Left forelimb (tissue), 1 donor: ENCODE results near the gene FBXL20.
A peak's percentile ranks its signal among the peaks of the same experiment; 100 is the strongest.

ENCODE experiments used
- DNase-seq: peaks from one replicate; pipeline ENCODE4 v3.0.0-alpha.2; 2018; ENCODE audit warnings: low spot score

The FBXL20 gene

DNA sequence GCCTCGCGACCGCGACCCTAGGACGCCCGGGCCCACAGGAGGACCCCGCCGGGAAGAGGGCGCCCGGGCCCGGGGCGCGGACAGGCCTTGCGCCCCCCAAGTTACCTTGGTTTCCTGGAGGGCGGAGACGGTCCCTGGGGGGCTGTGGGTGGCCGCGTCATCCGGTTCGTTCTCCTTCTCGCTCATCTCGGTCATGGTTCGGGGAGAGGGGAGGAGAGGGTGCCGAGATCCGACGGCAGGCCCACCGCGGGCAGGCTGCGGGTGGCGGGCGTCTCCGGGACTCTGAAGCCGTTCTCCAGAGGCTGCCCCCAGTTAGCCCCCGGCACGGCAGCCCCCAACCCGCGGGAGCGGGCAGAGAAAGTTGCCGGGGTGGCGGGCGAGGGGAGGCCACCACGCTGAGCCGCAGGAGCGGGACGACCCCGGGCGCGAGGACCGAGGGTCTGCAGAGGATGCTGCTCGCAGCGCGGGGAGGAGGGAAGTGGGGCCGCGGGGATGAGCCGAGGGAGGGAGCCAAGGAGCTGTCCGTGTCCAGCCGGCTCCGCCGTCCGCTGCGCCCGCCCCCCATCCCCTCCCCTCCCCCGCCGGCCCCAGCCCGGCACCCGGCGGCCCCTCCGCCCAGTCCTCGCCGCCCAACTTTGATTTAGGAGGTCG is 176.0 kb downstream of the FBXL20 start, which contains the start of gene STAC2:
STAC2 (minus strand) TSS at position 638 of the 651 bp plus-strand sequence; CDS start at position 195, 443 bp downstream.
- no peak for DNase-seq

DNA sequence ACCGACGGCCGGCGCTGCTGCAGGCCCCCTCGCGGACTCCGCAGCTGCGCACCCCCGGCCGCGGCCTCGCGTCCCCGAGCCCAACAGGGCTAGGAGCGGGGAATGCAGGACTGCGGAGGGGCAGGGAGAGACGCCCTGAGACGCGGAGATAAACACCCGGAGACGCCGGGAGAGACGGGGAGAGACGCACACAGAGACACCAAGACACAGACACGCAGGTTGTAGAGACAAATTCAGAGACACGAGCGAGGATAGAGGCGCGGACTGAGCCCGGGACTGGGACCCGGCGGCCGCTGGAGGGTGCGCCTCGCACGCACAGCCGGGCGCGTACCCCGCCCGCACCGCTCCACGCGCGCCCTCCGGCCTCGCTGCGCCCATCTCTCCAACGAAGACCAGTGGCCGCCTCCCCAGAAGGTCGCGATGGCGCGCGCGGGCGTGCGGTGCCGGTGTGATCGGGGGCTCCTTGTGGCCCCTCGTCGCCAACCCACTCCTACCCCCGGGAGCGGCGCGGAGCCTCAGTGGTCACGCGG is 176.6 kb downstream of the FBXL20 start:
- no peak for DNase-seq

GRCh38 chr17:39223907-39224777 is 177.3 kb downstream of the FBXL20 start:
- DNase-seq, result no peak

DNA sequence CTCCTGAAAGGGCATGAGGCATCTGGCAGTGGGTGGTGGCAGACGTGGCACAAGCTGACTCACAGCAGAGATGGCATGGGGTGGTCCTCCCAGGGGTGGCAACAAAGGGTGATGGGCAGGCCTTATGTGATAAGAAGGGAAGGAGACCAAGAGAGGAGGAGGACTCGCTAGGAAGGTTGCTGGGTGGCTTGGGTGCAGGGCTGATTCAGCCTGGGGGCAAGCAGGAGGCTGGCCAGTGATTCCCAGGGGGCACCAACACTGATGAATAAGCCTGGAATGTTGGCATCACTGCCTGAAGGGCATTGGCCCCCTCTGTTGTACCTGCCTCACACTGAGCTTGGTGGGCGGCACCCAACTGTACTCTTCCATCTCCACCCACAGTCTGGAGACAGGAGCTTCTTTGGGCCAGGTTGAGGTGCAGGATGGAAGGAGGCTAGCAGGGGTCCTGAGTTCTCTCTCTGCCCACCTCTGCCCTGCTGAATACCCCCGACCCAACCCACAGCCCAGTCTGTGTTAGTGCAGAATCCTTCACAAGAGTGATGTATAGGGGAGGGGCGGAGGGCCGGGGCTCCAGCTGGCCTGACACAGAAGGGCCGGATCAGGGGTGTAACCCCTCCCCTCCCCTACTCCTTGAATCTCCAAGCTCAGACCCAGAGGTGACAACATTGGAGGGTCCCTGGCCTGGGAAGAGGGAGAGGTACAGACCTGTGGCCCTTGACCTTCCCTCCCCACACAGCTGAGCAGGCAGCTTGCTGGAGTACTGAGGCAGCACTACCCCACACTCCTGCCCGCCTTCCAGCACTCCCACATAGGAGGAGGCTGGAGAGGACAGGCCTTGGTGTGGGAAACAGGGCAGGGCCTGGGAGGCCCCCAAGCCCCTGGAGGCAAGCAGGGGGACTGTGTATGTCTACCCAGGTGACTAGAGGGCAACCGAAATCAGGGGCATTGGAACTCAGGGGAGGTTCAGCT is 178.3 kb downstream of the FBXL20 start:
- DNase-seq, result no peak

GRCh38 chr17:39222151-39222550 is 179.3 kb downstream of the FBXL20 start:
- DNase-seq, result no peak

- DNase-seq, result no peak
Observed at GRCh38 chr17:39221572-39221971, 179.9 kb downstream of the FBXL20 start.

GRCh38 chr17:39219647-39220154 is 181.7 kb downstream of the FBXL20 start:
- DNase-seq, result no peak

DNA sequence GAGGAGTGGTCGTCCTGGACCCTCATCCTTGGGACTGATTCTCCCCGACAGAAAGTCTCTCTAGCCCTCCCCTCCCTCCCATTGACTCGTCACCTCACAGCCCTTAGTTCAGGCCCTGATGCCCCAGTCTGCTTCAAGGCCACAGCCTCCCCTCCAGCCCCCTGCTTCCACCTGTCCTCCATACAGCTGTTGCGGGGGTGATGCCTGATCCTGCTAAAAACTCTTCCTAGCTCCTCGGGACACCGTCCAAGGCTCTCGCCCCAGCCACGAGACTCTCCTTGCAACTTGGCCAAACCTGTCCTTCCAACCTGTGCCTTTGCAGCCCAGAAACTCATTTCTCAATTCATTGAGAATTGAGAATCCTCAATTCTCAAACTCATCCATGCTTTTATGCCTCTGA is 182.5 kb downstream of the FBXL20 start:
- no peak for DNase-seq

DNA sequence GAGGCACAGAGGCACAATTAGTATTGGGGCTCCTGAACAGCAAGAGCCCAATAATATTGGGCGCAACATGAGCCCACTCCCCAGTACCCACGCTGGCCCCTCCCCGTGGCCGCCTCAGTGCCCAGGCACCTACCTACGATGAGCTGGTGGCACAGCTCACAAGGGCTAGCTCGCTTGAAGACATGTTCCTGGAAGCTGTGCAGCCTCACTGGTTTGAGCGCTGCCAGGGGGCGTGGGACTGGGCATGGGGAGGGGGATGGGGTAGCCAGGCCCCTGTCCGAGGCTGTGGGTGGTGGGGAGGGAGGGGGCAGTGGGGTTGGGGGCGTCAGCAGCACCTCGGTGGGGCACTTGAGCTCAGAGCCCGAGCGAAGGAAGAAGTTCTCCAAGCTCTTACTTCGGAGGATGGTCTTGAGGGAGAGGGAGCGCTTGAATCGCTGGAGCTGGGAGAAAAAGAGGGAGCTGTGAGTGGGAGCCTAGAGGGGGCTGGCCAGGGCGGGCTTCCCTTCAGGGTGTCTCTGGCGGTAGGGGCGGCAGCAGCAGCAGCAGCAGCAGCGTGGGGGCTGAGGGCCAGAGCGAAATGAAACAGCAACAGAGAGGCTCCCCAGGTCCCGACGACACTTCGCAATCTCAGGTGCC is 183.6 kb downstream of the FBXL20 start:
- DNase-seq, result no peak

- no peak for DNase-seq
Observed at GRCh38 chr17:39213852-39214251, 187.6 kb downstream of the FBXL20 start.

DNA sequence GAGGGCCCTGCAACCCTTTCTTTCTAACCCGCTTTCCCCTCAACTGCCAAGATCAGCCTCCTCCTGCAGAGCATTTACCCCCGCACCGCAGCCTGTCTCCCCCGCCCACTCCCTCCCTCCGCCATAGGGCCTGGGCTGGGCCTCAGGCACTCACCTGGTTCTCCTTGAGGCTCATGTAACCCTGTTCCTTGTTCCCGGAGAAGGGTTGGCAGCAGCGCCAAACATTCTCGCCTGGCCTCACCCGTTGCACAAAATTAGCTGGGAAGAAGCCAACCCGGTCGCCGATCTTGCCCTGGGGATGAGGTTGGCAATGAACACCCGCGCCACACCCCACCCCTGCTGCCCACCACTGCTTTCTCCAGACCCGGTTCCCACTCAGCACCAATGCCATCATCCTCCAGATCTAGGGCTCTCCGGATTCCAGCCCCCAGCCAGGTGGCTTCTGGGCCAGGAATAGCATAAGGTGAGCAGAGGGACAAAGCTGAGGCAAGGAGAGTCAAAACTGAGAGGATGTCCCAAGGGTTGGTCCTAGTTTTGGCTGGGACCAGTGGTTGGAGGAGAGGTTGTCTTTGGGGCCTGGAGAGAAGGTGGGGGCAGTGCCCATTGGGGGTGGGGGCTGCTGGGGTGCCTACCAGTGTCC is 188.5 kb downstream of the FBXL20 start:
- DNase-seq, result no peak

- DNase-seq, result no peak
Observed at GRCh38 chr17:39212195-39212810, 189.1 kb downstream of the FBXL20 start.

DNA sequence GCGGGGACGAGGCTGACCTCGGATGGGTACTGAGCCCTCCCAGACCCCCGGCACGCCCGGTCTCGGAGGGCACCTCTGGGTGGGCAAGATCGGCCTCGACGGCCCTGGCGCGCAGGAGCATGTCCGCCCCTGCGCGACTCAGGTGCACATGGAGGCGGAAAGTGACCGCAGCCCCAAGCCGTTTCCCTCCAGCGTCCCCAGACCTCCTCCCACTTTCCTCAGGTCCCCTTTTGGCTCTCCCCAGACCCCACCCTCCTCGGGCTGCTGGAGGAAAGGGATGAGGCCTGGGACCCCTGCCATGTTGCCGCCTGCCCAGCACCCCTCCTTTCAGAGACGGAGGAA is 191.4 kb downstream of the FBXL20 start:
- DNase-seq, result no peak

GRCh38 chr17:39209317-39210092 is 191.9 kb downstream of the FBXL20 start:
- DNase-seq, result peak; percentile 78

DNA sequence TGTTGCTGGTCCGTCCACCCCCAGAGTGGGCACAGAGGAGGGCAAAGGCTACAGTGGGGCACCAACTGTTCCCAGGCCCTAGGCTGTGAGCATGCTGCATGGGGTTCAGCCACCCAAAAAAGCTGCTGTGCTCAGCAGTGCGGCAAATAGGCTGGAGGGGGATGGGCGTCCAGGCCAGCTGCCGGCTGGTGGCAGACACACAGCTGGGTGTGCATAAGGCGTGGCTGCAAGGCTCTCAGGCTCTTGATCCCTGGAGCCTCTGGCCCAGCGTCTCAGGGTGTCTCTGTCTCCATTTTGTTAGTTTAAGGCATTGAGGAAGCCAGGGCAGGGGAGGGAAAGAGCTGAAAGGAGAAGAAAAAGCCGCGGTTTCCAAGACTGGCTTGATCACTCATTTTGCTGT is 192.5 kb downstream of the FBXL20 start:
- DNase-seq, result no peak

DNA sequence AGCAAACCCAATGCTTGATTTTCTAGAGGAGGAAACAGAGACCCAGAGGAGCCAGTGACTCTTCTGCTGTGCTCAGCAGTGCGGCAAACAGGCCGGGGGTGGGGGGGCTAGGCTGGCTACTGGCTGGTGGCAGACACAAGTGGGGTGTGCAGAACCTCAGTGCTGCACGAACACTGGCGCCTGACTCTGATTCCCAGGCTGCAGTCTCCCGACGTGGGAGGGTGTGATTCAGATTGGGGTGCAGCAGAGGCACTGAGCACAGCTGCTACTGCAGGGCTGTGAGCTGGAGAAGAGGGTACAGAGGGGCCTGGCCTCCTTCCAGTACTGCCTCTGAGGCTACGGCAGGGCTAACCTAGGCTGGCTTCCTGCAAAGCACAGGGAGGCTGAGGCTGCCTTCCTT is 193.3 kb downstream of the FBXL20 start:
- no peak for DNase-seq

DNA sequence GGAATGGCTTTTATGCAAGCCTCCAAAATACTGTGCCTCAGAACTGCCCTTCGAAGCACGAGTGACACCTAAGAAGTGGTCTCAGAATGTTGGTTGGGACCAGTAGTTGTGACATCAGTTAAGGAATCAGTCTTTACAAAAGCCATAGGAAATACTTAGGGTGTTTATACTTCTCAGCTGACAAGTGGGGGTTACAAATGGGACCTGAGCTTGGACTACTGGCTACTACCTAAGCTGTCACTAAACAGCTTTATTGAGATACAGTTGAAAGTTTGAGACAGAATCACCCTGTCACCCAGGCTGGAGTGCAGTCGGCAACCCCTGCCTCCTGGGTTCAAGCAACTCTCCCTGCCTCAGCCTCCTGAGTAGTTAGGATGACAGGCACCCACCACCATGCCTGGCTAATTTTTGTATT is 196.3 kb downstream of the FBXL20 start:
- no peak for DNase-seq

DNA sequence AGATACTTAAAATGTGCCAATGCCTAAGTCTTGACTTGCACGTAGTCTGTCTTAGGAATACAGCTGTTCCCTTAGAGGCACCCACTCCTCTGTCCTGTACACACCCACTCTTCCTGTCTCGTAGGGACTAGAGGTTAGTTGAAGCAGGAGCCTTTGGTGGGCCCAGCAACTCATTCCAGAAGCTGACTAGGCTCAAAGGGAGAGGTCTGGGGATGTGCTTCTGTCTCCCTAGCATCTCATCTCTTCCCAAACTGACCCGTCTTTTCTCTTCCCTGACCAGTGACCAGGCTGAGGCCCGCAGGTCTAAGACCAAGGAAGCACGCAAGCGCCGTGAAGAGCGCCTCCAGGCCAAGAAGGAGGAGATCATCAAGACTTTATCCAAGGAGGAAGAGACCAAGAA is 197.2 kb downstream of the FBXL20 start:
- no peak for DNase-seq
